ENCODE results near the gene DHRS1.

- TF ChIP-seq ZNF362 (tag by site-specific recombination; IDR thresholded peaks at IDR 0.05) (no peak), ZNF138 (tag by site-specific recombination; IDR thresholded peaks at IDR 0.05; ENCODE audit: borderline replicate concordance) (no peak), ZBTB17 (tag by site-specific recombination; IDR thresholded peaks at IDR 0.05) (no peak), ZNF426 (tag by site-specific recombination; IDR thresholded peaks at IDR 0.05) (no peak), KLF7 (tag by site-specific recombination; IDR thresholded peaks at IDR 0.05; ENCODE audit: borderline replicate concordance) (no peak), ZNF18 (tag by site-specific recombination; IDR thresholded peaks at IDR 0.05) (no peak), ZBTB21 (tag by site-specific recombination; IDR thresholded peaks at IDR 0.05) (no peak), ZNF155 (tag by site-specific recombination; IDR thresholded peaks at IDR 0.05) (no peak), ZNF302 (tag by site-specific recombination; IDR thresholded peaks at IDR 0.05; ENCODE audit: low read depth) (no peak)
- TF ChIP-seq, protein P1, sequence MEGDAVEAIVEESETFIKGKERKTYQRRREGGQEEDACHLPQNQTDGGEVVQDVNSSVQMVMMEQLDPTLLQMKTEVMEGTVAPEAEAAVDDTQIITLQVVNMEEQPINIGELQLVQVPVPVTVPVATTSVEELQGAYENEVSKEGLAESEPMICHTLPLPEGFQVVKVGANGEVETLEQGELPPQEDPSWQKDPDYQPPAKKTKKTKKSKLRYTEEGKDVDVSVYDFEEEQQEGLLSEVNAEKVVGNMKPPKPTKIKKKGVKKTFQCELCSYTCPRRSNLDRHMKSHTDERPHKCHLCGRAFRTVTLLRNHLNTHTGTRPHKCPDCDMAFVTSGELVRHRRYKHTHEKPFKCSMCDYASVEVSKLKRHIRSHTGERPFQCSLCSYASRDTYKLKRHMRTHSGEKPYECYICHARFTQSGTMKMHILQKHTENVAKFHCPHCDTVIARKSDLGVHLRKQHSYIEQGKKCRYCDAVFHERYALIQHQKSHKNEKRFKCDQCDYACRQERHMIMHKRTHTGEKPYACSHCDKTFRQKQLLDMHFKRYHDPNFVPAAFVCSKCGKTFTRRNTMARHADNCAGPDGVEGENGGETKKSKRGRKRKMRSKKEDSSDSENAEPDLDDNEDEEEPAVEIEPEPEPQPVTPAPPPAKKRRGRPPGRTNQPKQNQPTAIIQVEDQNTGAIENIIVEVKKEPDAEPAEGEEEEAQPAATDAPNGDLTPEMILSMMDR (tag by site-specific recombination; IDR thresholded peaks at IDR 0.05) = no peak
- TF ChIP-seq, protein P2, sequence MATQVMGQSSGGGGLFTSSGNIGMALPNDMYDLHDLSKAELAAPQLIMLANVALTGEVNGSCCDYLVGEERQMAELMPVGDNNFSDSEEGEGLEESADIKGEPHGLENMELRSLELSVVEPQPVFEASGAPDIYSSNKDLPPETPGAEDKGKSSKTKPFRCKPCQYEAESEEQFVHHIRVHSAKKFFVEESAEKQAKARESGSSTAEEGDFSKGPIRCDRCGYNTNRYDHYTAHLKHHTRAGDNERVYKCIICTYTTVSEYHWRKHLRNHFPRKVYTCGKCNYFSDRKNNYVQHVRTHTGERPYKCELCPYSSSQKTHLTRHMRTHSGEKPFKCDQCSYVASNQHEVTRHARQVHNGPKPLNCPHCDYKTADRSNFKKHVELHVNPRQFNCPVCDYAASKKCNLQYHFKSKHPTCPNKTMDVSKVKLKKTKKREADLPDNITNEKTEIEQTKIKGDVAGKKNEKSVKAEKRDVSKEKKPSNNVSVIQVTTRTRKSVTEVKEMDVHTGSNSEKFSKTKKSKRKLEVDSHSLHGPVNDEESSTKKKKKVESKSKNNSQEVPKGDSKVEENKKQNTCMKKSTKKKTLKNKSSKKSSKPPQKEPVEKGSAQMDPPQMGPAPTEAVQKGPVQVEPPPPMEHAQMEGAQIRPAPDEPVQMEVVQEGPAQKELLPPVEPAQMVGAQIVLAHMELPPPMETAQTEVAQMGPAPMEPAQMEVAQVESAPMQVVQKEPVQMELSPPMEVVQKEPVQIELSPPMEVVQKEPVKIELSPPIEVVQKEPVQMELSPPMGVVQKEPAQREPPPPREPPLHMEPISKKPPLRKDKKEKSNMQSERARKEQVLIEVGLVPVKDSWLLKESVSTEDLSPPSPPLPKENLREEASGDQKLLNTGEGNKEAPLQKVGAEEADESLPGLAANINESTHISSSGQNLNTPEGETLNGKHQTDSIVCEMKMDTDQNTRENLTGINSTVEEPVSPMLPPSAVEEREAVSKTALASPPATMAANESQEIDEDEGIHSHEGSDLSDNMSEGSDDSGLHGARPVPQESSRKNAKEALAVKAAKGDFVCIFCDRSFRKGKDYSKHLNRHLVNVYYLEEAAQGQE (tag by site-specific recombination; IDR thresholded peaks at IDR 0.05) = no peak
- TF ChIP-seq, protein P3, sequence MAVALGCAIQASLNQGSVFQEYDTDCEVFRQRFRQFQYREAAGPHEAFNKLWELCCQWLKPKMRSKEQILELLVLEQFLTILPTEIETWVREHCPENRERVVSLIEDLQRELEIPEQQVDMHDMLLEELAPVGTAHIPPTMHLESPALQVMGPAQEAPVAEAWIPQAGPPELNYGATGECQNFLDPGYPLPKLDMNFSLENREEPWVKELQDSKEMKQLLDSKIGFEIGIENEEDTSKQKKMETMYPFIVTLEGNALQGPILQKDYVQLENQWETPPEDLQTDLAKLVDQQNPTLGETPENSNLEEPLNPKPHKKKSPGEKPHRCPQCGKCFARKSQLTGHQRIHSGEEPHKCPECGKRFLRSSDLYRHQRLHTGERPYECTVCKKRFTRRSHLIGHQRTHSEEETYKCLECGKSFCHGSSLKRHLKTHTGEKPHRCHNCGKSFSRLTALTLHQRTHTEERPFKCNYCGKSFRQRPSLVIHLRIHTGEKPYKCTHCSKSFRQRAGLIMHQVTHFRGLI (tag by site-specific recombination; IDR thresholded peaks at IDR 0.05) = no peak
These were observed 24.4 kb upstream of the DHRS1 start for GRCh38 chr14:24324024-24324423.

Measured in HEK293 (cell line).